Measurements from ENCODE around the gene RNU7-1.

RNU7-1 gene

DNA sequence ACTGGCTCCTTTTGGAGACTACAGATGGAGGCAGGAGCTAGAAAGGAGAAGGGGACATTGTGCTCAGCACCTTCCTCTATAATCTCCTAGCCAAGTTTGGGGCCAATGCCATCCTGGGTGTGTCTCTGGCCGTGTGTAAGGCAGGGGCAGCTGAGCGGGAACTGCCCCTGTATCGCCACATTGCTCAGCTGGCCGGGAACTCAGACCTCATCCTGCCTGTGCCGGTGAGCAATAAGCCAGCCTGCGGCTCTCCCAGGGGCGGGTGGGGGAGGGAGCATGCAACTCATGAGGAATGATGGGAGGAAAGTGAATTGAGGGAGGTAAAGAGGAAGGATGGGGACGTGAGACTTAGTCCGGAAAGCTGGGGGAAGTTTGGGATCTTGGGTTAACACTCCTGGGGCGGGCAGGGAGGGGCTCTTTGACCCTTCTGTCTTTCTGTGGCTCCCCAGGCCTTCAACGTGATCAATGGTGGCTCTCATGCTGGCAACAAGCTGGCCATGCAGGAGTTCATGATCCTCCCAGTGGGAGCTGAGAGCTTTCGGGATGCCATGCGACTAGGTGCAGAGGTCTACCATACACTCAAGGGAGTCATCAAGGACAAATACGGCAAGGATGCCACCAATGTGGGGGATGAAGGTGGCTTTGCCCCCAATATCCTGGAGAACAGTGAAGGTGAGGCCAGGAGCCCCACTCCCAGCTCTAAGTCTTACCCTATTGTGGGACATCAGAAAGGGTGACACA lies 26.0 kb upstream of the RNU7-1 start:
- no peak for DNase-seq (ENCODE audit: low read depth, low spot score)

GRCh38 chr12:6919588-6919987 lies 24.0 kb upstream of the RNU7-1 start:
- no peak for DNase-seq (ENCODE audit: low read depth, low spot score)

- no peak for DNase-seq (ENCODE audit: low read depth, low spot score)
These were observed 22.1 kb upstream of the RNU7-1 start for GRCh38 chr12:6921539-6921938.

- no peak for DNase-seq (ENCODE audit: low read depth, low spot score)
These were observed 21.3 kb upstream of the RNU7-1 start for GRCh38 chr12:6921996-6922946.

DNA sequence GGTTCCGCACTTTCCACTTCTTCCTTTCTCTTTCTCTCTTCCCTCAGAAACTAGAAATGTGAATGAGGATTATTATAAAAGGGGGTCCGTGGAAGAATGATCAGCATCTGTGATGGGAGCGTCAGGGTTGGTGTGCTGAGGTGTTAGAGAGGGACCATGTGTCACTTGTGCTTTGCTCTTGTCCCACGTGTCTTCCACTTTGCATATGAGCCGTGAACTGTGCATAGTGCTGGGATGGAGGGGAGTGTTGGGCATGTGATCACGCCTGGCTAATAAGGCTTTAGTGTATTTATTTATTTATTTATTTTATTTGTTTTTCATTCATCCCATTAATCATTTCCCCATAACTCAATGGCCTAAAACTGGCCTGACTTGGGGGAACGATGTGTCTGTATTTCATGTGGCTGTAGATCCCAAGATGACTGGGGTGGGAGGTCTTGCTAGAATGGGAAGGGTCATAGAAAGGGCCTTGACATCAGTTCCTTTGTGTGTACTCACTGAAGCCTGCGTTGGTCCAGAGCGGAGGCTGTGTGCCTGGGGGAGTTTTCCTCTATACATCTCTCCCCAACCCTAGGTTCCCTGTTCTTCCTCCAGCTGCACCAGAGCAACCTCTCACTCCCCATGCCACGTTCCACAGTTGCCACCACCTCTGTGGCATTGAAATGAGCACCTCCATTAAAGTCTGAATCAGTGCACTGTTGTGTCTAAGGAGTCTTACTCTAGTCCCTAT lies 20.4 kb upstream of the RNU7-1 start:
- no peak for DNase-seq (ENCODE audit: low read depth, low spot score)

DNA sequence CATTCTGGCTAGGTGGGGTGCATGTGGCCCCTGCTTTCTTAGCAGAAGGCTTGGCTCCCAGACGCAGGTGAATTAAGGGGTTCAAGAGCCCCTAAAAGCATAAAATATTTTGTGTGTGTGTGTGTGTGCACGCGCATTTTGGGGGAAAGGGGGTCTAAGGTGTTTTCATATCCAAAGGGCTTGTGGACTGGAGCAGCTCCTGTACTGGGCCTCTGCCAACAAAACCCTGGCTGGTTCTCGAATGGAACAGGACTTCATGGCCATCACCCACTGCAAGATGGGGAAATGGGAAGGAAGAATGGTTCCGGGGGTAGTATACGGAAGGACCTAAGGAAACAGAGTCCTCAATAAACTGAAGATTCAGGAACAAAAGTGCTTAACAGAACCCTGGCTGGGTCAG lies 19.8 kb upstream of the RNU7-1 start:
- no peak for DNase-seq (ENCODE audit: low read depth, low spot score)

- no peak for DNase-seq (ENCODE audit: low read depth, low spot score)
These were observed 18.4 kb upstream of the RNU7-1 start for GRCh38 chr12:6925239-6925539.

DNA sequence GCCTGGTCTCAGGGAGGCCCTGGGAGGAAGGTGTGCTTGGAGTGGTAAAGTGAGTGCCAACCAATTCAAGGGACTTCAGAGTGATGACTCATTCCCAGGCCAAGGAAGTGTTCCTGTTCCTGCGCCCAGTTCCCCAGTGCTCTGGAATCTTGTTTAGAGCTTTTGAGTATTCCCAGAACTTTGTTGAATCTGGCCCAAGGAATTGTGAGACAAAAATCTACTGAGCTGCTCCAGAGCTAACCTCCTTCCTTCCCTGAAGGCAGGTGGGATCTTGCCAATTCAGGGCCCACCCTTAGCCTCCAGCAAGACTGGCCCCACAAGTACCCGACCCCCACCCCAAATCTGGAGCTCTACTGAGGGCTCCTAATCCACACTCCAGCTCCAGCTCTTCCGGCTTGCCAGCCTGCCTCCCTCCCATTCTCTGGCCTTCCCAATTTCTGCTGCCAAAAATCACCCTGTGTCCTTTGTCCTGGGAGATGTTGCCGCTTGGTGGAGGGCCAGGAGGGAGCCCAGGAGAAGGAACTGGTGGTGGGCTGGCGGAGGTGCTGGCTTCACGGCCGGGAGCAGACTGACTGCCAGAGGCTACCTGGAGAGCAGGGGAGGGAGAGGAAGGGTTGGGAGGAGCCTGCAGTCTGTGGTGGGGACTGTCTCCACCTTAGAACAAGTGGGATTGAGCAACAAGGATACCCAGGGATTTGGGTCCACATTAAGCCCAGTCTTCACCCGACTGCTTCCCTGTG lies 17.9 kb upstream of the RNU7-1 start:
- no peak for DNase-seq (ENCODE audit: low read depth, low spot score)

DNA sequence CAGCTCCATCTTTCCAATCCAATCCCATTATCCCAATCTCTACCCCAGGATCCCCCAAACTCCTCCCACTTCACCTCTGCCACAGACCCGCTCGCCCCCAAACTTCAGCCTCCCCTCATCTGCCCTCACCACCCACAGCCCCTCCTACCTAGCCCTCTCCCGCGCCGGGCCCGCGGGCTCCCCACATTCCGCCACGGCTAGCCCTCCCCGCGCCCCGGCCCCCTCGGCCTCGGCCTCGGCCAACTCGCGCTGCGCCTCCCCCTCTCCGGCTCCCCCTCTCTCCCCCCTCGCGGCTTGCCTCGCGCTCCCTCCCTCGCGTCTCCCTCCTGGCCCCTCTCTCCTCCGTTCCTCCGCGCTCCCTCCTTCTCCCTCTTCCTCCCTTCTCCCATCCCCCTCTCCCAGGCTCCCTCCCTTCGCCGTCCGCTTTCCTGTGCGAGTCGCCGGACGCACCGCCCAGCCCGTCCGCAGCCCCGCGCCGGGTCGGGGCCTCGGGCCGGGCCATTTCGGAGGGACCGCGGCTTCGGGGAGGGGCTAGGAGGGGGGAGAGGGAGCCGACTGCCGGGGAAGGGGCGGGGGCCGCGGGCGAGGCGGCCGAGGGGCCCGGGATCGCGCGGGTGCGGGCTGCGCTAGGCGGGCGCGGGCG lies 16.1 kb upstream of the RNU7-1 start, which contains the start of gene ATN1:
Gene ATN1 (plus strand): TSS at position 581 of the 643 bp plus-strand sequence. CDS start 6,043 bp downstream, outside the sequence.
- no peak for DNase-seq (ENCODE audit: low read depth, low spot score)

DNA sequence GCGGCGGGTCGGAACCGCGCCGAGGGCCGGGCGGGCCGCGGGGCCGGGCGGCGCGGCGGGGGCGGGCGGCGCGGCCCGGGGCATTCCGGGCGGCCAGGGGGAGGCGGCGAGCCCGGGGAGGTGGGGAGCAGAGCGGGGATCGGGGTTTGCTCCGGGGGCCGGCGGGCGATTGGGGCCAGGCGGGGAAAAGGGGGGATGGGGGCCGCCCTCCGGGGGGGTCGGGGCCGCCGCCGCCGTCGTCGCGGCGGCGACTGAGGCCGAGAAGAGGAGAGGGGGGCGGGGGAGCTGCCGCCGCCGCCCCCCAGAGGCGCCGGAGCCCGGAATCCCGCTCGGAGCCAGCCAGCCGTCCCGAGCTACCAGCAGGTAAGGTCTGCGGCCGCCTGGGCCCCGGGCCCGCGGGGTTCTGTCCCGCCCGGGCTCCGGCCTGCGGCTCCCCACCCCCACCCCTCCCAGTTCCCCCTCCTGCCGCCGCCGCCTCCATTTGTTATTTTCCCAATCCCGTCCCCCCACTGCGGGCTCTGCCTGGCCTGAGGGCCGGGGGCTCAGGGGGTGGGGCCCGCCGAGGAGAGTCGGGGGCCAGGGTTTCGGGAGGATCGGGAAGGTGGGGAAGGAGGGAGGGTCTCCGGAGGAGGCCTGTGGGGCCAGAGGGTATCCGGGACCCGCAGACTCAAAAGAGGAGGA lies 15.5 kb upstream of the RNU7-1 start:
- DNase-seq (ENCODE audit: low read depth, low spot score) = no peak

- no peak for DNase-seq (ENCODE audit: low read depth, low spot score)
These were observed 14.8 kb upstream of the RNU7-1 start for GRCh38 chr12:6928703-6929407.

DNA sequence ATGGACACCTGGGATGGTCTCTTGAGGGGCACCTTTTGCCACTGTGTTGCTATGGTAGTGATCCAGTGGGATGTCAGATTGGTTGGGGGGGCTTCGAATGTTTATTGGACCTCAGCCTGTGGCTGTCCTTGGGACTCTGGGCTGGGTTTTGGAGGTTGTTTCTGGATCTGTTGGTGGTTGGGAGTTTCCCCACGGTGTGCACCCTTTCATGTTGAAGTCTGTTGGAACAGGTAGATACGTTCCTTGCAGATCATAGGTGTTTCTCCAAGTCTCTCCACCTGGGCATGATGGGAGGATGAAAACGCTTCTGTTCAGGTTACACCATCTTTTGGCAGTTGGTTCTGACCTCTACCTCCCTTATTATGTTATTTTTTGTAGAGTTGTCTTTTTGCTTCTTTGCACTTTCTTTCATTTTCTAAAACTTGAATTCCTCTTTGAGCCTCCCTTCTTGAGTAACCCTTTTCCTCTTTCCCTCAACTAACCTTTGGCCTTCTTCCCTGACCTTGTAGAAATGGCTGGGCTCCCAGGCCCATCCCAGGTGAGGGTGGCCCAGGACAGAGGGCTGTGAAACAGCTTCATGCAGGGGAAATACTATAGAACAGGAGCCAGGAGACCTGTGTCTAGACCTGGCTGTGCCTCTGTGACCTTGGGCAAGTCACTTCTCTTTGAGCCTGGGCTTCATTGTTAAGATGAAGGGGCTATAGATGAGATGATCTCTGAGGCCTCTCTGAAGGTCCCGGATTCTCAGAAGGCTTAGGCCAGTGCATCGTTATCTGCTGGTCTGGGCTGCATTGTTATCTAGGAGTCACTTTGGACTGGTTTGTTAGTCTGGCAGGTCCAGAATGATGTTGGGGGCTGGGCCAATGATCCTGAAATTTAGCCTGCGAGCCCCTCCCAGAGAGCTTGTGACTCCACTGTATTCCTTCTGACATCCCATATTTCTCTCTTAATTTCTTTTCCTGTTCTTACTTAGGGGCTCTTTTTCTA lies 13.9 kb upstream of the RNU7-1 start:
- DNase-seq (ENCODE audit: low read depth, low spot score) = no peak

DNA sequence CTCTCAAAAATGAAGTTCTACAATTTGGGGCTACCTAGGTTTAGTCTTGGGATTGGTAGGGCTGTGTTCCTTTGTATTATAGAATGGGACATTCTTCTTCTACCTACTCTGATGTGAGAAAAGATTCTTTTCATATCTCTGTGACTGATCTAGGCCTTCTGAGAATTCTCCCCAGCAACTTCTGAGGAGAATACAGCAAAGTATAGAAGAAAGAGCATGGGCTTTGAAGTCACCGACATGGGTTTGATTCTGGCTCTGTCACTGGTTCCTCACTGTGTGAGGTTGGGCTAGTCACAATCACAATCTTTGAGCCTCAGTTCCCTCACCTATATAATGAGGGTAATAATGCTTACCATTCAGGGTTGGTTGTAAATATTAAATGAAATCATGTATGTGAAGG lies 10.8 kb upstream of the RNU7-1 start:
- no peak for DNase-seq (ENCODE audit: low read depth, low spot score)

GRCh38 chr12:6934110-6934509 lies 9.5 kb upstream of the RNU7-1 start:
- no peak for DNase-seq (ENCODE audit: low read depth, low spot score)

DNA sequence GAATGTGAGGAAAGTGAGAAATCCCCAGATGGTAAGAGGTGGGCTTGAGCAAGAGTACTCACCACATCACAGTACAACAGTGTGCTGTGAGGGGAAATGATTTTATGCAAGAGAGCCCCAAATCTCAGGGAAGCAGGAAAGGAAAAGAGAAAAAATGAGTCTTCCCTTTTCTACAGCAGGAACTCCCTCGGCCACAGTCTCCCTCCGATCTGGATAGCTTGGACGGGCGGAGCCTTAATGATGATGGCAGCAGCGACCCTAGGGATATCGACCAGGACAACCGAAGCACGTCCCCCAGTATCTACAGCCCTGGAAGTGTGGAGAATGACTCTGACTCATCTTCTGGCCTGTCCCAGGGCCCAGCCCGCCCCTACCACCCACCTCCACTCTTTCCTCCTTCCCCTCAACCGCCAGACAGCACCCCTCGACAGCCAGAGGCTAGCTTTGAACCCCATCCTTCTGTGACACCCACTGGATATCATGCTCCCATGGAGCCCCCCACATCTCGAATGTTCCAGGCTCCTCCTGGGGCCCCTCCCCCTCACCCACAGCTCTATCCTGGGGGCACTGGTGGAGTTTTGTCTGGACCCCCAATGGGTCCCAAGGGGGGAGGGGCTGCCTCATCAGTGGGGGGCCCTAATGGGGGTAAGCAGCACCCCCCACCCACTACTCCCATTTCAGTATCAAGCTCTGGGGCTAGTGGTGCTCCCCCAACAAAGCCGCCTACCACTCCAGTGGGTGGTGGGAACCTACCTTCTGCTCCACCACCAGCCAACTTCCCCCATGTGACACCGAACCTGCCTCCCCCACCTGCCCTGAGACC lies 8.0 kb upstream of the RNU7-1 start:
- no peak for DNase-seq (ENCODE audit: low read depth, low spot score)

GRCh38 chr12:6936194-6936635 lies 7.4 kb upstream of the RNU7-1 start:
- no peak for DNase-seq (ENCODE audit: low read depth, low spot score)

DNA sequence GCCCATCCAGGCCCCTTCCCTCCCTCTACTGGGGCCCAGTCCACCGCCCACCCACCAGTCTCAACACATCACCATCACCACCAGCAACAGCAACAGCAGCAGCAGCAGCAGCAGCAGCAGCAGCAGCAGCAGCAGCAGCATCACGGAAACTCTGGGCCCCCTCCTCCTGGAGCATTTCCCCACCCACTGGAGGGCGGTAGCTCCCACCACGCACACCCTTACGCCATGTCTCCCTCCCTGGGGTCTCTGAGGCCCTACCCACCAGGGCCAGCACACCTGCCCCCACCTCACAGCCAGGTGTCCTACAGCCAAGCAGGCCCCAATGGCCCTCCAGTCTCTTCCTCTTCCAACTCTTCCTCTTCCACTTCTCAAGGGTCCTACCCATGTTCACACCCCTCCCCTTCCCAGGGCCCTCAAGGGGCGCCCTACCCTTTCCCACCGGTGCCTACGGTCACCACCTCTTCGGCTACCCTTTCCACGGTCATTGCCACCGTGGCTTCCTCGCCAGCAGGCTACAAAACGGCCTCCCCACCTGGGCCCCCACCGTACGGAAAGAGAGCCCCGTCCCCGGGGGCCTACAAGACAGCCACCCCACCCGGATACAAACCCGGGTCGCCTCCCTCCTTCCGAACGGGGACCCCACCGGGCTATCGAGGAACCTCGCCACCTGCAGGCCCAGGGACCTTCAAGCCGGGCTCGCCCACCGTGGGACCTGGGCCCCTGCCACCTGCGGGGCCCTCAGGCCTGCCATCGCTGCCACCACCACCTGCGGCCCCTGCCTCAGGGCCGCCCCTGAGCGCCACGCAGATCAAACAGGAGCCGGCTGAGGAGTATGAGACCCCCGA lies 6.8 kb upstream of the RNU7-1 start:
- DNase-seq (ENCODE audit: low read depth, low spot score) = no peak
